NCI-H526 treated with DMSO at 0.1 percent for 48 hours (cell line): ENCODE data around the gene SNAP47.
A peak's percentile ranks its signal among the peaks of the same experiment; 100 is the strongest.

Source experiments
- DNase-seq: peaks from one replicate; lab custom pipeline; 2025; lab: John Stamatoyannopoulos, UW

The SNAP47 gene

DNA sequence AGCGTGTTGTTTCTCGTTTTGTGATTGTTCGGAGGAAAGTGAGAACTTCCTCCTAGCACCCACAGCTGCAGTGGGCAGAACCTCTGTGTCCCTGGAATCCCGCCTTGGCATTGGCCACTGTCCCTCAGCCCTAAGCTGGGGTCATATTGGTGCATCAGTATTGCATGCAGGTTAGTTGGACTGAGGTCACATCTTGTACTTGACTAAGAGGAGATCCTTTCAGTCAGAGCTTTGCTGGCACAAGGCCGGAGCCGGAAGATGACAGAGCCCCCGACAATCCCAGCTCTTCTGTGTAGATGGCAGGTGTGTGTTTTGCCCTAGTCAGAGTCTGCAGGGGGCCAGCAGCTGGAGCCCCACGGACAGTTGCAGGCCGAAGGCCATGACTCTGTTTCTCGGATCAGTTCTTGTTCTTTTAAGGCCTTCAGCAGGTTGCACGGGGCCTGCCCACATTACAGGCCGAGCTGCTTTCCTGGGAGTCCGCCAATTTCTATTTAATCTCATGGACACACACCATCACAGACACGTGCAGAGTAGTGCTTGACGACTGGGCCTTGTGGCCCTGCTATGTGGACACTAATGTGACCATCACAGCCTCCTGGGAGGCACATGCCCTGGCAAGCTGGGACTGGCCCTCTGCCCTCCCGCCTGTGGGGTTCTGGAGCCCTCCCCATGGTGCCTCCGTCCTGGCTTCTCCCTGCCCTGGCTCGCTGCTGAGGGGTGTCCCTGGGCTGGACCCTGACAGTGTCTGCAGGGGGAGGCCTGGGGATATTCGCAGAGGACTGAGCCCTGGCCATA lies 14.9 kb downstream of the SNAP47 start:
- DNase-seq, result no peak

DNA sequence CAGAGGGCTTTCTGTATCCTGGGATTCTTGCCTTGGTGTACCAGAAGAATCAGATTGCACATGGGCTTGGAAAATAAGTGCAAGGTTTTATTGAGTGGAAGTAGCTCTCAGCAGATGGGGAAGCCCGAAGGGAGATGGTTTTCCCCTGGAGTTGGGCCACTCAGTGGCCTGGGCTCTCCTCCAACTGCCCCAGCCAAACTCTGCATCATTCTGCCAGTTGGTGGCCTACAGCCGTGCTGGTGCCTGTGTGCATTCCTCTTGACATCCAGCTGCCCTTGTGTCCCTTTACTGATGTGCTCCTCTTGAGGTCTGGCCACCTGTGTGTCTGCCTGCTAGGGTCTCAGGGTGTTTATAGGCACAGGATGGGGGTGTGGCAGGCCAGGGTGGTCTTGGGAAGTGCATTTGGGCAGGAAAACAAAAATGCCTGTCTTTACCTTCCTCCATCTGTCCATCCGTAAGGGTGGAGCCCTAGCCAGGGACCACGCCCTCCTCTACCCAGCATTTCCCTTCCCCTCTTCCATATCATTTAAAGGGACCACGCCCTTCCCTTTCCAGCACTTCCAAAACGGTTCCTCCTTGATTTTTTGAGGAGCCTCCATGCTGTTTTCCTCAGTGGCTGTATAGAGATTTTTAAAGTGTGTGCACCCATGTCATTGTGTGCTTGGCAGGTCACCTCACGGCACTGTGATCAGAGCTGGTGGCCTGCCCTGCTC lies 18.9 kb downstream of the SNAP47 start:
- DNase-seq, result no peak

GRCh38 chr1:227754958-227755357 lies 19.7 kb downstream of the SNAP47 start:
- no peak for DNase-seq

DNA sequence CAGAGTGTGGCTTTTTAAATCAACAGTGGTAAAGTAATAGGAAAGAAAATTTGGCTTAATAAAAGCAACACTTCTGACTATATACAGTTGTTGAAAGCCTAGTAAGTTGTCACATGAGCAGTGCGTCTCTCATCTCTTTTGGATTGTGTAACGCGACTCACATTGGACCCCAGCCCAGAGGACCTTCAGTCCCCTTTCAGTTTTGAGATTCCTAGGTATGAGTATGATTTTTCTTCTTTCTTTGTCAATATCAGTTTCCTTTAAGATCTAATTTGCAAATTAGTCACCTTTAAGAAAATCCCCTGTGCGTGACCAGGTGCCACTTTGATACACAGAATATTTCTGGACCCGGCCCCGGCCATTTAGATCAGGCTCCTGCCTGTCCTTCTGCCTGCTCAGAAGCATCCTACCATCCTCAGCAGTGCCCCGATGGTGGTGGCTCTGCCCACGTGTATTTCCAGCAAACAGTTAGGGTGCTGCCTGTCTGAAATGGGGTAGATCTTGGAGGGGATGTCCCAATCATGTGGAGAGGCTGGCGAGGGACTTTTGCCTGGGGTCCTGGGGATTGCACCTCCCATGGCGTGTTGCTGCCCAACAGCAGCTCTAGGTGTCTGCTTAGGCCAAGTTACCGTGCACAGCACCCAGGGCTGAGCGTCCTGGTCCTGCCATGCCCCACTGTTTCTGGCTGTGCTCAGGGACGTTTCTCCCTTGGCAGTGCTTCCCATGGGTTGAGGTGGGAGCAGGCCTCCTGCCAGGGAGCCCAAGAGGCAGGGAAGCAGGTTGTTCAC lies 21.1 kb downstream of the SNAP47 start:
- DNase-seq, result no peak

DNA sequence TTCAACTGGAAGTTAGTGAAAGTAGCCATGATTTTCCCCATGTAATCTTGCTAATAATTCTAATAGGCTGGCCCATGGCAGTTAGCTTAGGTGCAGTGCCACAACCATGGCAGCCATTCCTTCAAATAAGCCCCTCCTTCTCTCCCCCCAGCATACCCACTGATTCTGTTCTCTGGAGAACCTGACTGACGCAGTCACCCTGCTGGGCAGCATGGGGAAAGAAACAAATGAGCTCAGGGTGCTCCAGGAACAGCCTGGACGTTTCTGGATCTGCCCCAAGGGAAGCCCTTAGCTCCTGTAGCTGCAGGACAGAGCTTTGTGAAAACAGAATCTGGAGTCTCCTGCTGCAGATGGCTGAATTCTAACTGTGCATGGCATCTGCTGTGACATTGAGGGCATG lies 22.5 kb downstream of the SNAP47 start:
- DNase-seq, result no peak

GRCh38 chr1:227758366-227758765 lies 23.1 kb downstream of the SNAP47 start:
- DNase-seq, result no peak

- no peak for DNase-seq
Measured at GRCh38 chr1:227759341-227760300, 24.4 kb downstream of the SNAP47 start.

DNA sequence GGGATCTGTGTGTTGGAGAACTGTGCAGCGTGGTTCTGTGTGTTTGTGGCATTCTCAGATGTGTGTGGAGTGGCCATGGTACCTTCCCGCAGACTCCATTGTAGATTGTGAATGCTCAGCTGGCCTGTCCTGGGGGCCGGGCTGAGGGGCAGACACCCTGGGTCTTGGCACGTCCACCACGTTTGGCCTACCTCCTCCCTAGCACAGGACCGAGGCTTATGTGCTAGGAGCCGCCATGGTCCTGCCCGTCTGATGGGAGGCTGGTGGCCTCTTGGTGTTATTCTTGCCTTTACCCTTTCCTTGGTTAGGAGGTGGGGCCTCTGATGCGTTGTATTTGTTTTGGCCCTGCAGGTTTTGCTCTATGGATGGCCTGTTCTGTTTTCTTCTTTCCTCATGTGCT lies 25.1 kb downstream of the SNAP47 start:
- DNase-seq, result no peak

DNA sequence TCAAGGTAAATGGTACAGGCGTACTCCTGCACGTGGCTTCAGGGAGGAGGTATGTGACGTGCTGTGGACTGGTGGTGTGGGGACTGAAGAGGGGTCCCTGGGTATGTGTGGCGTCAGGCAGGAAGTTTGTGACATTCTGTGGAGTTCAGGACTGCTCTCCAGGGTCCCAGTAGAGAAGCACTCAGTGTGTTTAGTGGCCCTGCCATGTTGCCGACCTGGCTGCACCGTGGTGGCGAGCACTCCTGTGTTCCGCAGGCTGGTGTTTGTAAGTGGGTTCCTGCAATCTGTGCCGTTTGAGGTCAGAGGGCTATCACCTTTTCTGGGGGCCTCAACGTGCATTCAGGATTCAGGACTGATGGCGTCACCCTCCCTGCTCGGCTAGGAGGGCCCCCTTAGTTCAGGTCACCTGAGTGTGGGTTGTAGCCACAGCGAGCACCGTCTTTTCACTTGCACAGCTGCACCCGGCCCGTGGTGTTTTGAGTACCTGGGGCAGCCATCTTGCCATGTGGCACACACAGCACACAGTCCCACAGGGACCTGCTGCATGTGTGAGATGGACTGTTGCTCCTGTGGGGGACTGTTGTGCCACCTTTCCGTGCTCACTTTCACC lies 26.5 kb downstream of the SNAP47 start:
- DNase-seq, result no peak

GRCh38 chr1:227762231-227762911 lies 27.1 kb downstream of the SNAP47 start:
- peak; percentile 4 for DNase-seq

DNA sequence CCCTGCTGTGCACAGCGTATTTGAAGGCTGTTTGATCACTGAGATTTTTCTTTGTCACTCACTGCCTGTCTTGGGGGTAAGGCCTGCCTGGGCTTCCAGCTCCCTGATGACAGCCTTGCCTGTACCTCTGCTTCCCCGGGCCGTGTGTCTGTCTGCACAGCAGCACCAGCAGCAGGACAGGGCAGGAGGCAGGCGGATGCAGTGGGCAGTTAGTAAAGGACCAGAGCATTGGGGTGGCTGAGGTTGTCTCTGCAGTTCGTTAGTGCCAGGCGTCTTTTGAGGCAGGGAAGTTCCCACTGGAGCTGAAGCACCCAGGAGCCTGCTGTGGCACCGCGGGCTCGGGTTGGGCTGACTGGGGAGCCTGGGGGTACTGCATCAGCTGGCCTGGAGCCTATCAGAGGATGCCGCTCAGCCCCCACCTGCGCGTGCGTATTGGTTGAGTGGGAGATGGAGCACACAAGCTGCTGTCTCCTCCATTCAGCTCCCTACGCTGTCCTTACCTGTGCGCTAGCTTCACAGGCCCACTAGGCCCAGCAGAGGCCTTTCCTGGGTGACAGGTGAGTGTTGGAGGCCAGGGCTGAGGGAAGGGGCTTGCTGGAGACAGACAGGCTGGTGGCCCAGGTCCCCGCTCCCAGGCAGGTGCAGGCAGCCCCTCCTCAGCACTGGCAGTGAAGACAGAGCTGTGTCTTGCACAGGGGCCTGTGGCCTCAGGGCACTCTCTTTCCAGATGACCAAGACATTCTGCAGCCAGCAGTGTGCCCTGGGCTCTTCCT lies 28.2 kb downstream of the SNAP47 start:
- no peak for DNase-seq

GRCh38 chr1:227764019-227764391 lies 28.8 kb downstream of the SNAP47 start:
- no peak for DNase-seq

DNA sequence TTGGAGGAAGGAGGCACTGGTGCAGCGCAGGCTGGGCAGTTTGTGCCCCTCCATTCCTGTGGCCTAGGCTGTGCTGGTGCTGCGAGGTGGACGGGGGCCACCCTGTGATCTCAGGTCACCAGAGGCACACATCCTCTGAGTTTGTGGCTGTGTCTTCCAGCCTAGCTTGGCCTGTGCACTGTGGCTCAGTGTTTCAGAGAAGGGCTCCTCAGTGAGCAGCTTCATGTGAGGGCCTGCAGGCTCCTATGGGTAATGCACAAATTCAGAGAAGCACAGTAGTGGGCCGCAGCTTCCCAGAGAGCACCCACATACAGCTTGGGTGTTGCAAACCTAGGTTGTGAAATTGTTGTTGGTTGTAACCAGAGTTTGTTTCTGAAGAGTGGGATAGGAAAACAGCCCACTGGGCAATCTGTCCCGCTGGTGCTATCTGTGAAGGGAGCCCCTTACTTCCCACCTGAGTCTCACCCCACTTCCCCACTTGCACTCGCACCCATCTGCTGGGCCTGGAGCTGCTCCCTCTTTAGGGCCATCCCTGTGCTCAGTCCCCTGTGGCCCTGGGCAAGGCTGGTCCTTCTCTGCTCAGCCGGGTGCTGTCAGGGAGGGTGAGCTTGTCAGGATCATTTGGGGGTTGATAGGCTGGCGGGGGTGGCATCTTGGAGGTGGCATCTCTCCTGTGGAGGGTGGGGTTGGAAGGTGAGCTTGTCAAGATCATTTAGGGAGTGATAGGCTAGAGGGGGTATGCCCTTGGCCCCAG lies 30.2 kb downstream of the SNAP47 start:
- no peak for DNase-seq

DNA sequence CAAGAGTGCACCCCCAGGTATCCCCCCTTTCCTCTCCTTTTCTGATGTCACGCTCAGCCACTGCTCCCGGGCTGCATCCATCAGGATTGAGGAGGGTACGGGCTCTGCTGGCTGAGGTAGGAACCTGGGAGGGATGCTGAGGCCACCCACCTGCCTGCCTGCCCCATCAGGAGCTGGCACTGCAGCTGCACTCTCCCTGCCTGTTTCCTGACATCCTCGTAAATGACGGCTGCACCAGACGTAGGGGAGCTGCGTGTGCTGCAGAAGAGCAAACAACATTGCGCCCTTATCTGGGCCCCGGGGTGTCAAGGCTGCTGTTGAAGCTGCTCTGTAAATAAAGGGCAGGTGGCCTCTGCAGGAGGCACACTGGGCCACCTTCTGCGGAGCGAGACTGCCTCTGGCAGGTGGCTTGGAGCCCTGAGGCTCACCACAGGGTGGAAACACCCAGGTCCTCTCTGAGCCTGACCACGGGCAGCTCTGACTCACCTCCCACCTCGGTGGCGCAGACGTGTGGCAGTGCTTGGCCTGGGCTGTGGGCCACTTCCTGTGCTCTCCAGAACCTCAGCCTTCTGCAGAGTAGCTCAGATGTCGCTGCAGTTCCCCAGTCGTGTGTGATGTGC lies 30.9 kb downstream of the SNAP47 start:
- no peak for DNase-seq

DNA sequence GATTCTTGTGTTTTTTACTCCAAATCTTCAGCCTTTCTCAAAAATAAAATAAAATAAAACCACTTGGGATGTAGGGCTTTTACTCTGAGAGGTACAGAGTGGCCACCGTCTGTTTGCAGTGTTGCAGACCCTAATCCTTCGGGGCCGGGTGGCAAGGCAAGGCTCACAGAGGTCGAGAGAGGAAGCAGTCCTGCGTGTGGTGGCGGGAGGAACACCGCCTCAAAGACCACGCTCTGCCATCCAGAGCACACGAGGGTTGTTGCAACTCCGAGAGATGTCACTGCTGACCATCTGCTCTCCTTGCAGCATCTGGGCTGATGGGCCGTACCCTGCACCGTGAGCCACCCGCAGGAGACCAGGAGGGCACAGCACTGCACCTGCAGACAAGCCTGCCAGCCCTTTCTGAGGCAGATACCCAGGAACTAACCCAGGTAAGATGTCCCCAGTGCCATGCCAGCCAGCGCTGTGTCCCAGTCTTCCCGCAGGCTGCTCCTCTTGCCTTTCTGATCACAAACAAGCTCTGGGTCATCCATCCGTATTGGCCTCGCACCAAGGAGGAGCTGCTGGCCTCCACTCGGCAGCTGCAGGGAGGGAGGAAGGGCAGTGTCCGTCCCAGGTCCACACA lies 31.5 kb downstream of the SNAP47 start:
- DNase-seq, result no peak

- no peak for DNase-seq
Measured at GRCh38 chr1:227767401-227768124, 32.3 kb downstream of the SNAP47 start.

GRCh38 chr1:227768125-227768439 lies 32.8 kb downstream of the SNAP47 start:
- DNase-seq, result no peak

GRCh38 chr1:227768640-227769039 lies 33.4 kb downstream of the SNAP47 start:
- DNase-seq, result no peak
